Choroid plexus epithelial cell (primary cell): ENCODE data around the gene NOL9.
"Not testable (repeated sequence)": the region's sequence is repeated elsewhere in the genome, so short reads cannot be mapped to it uniquely, and the experiment has no call there.

ENCODE experiments used
- DNase-seq: peaks from one replicate; pipeline ENCODE4 v3.0.0-alpha.2; 2010; ENCODE audit warnings: low read depth
- H3K4me3 ChIP-seq: 2 replicates; pipeline ENCODE4 v1.5.1; 2011; ENCODE audit warnings: low read depth, mild to moderate bottlenecking, control low read depth, low read length, moderate library complexity
- CTCF ChIP-seq: conservative IDR thresholded peaks from 2 replicates; pipeline ENCODE4 v1.5.1; 2011; ENCODE audit warnings: low read depth, mild to moderate bottlenecking, control low read depth, inconsistent platforms, low read length, moderate library complexity

The NOL9 gene

GRCh38 chr1:6600410-6601048 is 46.2 kb upstream of the NOL9 start:
- H3K4me3 ChIP-seq, result peak overlapping the region; percentile 97
- no peak for TF ChIP-seq CTCF
- DNase-seq, result peak; percentile 43

DNA sequence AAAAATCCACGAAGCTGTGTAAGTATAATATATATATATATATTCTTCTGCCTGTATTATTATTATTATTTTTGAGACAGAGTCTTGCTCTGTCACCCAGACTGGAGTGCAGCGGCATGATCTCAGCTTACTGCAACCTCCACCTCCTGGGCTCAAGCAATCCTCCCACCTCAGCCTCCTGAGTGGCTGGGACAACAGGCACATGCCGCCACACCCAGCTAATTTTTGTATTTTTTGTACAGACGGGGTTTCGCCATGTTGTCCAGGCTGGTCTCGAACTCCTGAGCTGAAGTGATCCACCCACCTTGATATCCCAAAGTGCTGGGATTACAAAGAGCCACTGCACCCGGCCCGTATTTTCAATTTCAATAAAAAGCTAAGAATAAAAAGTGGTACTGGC is 45.7 kb upstream of the NOL9 start:
- H3K4me3 ChIP-seq, result peak overlapping the region; percentile 97
- not testable (repeated sequence) for DNase-seq

GRCh38 chr1:6599141-6599975 is 45.0 kb upstream of the NOL9 start:
- peak overlapping the region; percentile 46 for H3K4me3 ChIP-seq
- no peak for TF ChIP-seq CTCF
- DNase-seq, result peak; percentile 30

- H3K4me3 ChIP-seq, result no peak overlapping the region
- TF ChIP-seq CTCF, result no peak
These were observed 43.4 kb upstream of the NOL9 start for GRCh38 chr1:6597777-6598131.

DNA sequence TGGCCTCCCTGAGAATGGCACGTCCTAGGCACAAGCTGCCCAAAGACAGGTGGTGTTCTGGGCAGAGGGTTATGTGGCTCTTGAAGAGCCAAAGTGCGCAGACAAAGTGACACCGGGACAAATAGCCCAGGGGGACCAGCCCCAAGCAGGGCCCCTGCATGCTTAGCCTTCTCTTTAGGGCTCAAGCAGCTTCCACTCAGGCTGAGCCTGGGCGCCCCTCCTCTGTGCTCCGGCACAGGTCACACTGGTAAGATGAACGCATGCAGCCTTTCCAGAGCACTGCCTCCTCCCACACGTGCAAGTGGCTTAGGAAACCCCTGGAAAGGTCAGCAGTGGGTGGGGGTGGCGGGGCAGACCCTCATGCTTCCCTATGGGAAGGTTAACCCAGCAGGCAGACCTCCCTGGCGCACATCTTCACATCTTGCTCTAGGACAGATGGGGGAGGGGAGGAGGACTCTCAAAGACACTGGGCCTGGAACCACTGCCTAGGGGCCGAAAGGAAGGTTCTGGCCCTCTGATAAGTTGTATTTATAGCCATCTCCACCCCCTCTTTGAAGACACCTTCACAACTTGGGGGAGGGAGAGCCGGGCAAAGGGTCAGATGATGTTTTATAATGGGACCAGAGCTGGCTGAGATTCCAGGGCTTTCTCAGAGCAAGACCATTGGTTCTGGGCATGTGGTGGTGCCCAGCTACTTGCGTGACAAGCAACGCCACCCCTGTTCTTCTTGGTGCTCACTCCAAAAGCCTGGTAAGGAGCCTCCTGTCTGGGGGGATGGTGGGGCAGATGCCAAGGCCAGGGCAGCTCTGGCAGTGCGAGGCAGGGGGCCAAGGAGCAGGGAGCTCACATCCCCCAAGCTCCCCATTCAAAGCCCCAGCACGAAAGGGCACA is 42.8 kb upstream of the NOL9 start:
- no peak for DNase-seq
- no peak overlapping the region for H3K4me3 ChIP-seq
- no peak for TF ChIP-seq CTCF

More at GRCh38 chr1:6597777-6598131, 43.4 kb upstream of the NOL9 start:
- no peak for DNase-seq

DNA sequence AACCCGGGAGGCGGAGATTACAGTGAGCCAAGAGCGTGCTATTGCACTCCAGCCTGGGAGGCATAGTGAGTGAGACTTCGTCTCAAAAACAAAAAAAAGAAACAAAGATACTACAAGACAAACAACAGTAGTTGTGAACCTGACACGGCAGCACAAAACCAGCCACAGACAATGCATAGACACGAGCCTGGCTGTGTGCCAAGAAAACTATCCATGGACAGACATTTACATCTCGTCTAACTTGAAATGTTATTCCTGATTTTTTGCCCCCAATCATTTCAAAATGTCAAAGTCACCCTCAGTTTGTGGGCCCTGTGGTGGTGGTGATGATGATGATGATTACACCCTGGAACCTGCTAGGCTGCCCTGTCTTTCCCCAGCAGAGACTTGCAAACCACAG is 42.0 kb upstream of the NOL9 start:
- H3K4me3 ChIP-seq, result no peak overlapping the region
- TF ChIP-seq CTCF, result no peak
- DNase-seq, result no peak

DNA sequence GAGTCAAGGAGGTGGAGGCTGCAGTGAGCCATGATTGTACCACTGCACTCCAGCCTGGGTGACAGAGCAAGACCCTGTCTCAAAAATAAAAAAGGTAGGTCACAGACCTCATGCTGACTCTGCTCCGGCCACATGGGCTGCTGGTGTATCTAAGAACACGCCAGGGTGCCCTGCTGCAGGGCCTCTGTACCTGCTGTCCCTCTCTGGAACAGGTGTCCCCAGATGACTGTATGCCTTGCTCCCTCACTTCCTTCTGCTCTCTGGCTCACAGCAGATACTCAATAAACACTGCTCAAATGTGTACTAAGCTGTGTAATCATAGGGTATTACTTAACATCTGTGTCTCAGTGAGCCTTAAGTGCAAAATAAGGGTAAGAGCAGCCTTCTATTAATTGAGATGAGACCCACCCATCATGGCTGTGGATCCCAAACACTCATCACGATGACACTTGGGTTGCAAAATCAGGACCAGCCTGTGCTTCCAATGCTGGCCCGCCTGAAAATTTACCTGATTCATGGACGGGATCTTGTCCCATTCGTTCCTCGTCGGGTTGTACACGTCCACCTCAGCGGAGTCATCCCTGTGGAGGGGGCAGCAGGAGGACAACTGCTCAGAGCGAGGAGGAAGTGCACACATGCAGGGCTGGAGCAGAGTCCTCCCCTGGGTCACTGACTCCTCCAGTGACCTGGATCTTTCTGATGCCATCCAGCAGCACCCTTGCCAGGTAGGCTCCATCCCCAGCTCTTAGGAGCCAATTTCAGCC is 40.8 kb upstream of the NOL9 start:
- DNase-seq, result no peak
- TF ChIP-seq CTCF, result no peak
- H3K4me3 ChIP-seq, result no peak overlapping the region
